ENCODE data around the gene SH3GL2.
A peak's percentile ranks its signal among the peaks of the same experiment; 100 is the strongest.

DNA sequence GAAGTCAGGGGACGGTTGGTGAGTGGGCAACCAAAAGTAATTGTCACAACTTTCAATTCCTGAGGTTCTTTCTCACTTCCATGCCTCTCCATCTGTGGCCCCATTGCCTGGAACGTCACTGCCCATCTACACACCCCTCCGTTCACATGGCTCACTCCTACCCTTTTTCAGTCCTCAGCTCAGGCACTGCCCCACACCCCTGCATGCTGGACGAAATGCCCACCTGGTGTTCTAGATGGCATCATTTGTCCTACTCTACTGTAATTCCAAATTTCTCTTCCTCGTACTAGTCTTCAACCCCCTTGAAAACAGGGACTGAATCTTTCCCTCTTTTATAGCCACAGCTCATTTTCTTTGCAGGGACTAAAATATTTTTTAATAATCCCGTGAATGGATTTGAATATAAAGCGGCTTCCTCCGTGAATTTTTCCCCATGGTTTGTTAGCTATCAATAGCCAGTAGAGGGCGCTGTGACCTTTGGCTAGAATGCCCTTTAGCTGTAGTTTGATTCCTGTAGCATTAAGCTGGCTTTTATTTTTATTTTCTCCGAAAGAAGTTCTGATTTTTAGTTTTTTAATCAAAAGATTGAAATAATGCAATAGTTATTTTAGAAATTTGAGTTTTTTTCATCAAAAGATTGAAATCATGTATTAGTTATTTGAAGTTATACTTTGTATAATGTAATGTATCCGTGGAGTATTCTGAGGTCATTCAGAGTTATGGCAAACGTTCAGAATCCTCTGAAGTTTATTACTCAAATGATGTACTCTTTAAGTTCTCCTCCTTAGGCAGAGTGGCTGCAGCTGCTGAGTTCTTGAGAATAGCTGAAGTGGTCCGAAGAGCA, 232.1 kb downstream of the SH3GL2 start:
- no peak for TF ChIP-seq EZH2phosphoT487 (IDR thresholded peaks at IDR 0.05; ENCODE audit: insufficient read depth, low read depth)
- TF ChIP-seq EZH2 (IDR thresholded peaks at IDR 0.05; ENCODE audit: insufficient read depth, poor library complexity, severe bottlenecking) = peak; percentile 30

Data from GM23248 (cell line).